Measurements from ENCODE around the gene NRGN. TPM values are rescaled to one million over a fixed set of nuclear protein-coding genes. Genes with fewer than 3 reads are reported as not detected.

Gene NRGN
- polyA plus RNA-seq (2012; ENCODE audit: insufficient read length, low read depth): 0.69 TPM

GRCh38 chr11:124739479-124740276, at the start of gene NRGN:
NRGN (plus strand) TSS chr11:124739942; CDS start chr11:124740085, 143 bp downstream.
- TF ChIP-seq TAF1 (IDR thresholded peaks at IDR 0.05; ENCODE audit: borderline replicate concordance, insufficient read depth, low read length) (no peak), FOXP2 (optimal IDR thresholded peaks at IDR 0.05; ENCODE audit: borderline replicate concordance, extremely low read depth, extremely low read length, insufficient read depth) (peak; percentile 64)

- TF ChIP-seq TAF1 (IDR thresholded peaks at IDR 0.05; ENCODE audit: borderline replicate concordance, insufficient read depth, low read length) (no peak), SIN3A (IDR thresholded peaks at IDR 0.05; ENCODE audit: borderline replicate concordance, insufficient read depth, low read length) (no peak), POLR2AphosphoS5 (IDR thresholded peaks at IDR 0.05; ENCODE audit: low read depth, low read length) (no peak)
Measured at GRCh38 chr11:124693142-124693541, 46.6 kb upstream of the NRGN start.

GRCh38 chr11:124699547-124699946, 40.2 kb upstream of the NRGN start:
- TF ChIP-seq FOXP2 (optimal IDR thresholded peaks at IDR 0.05; ENCODE audit: borderline replicate concordance, extremely low read depth, extremely low read length, insufficient read depth) (no peak), SIN3A (IDR thresholded peaks at IDR 0.05; ENCODE audit: borderline replicate concordance, insufficient read depth, low read length) (no peak), POLR2AphosphoS5 (IDR thresholded peaks at IDR 0.05; ENCODE audit: low read depth, low read length) (no peak), REST (IDR thresholded peaks at IDR 0.05; ENCODE audit: insufficient read depth in 1 of 2, low read depth in 2 of 2, low read length in 2 of 2) (no peak), TAF1 (IDR thresholded peaks at IDR 0.05; ENCODE audit: borderline replicate concordance, insufficient read depth, low read length) (no peak)

GRCh38 chr11:124700028-124700427, 39.7 kb upstream of the NRGN start:
- no peak for TF ChIP-seq SIN3A (IDR thresholded peaks at IDR 0.05; ENCODE audit: borderline replicate concordance, insufficient read depth, low read length)
- no peak for TF ChIP-seq POLR2AphosphoS5 (IDR thresholded peaks at IDR 0.05; ENCODE audit: low read depth, low read length)
- TF ChIP-seq FOXP2 (optimal IDR thresholded peaks at IDR 0.05; ENCODE audit: borderline replicate concordance, extremely low read depth, extremely low read length, insufficient read depth): no peak
- no peak for TF ChIP-seq REST (IDR thresholded peaks at IDR 0.05; ENCODE audit: insufficient read depth in 1 of 2, low read depth in 2 of 2, low read length in 2 of 2)
- no peak for TF ChIP-seq TAF1 (IDR thresholded peaks at IDR 0.05; ENCODE audit: borderline replicate concordance, insufficient read depth, low read length)

GRCh38 chr11:124707829-124708228, 31.9 kb upstream of the NRGN start:
- TF ChIP-seq TAF1 (IDR thresholded peaks at IDR 0.05; ENCODE audit: borderline replicate concordance, insufficient read depth, low read length) (no peak), POLR2AphosphoS5 (IDR thresholded peaks at IDR 0.05; ENCODE audit: low read depth, low read length) (no peak), SIN3A (IDR thresholded peaks at IDR 0.05; ENCODE audit: borderline replicate concordance, insufficient read depth, low read length) (no peak), FOXP2 (optimal IDR thresholded peaks at IDR 0.05; ENCODE audit: borderline replicate concordance, extremely low read depth, extremely low read length, insufficient read depth) (no peak), REST (IDR thresholded peaks at IDR 0.05; ENCODE audit: insufficient read depth in 1 of 2, low read depth in 2 of 2, low read length in 2 of 2) (no peak)

GRCh38 chr11:124712392-124712791, 27.4 kb upstream of the NRGN start:
- no peak for TF ChIP-seq REST (IDR thresholded peaks at IDR 0.05; ENCODE audit: insufficient read depth in 1 of 2, low read depth in 2 of 2, low read length in 2 of 2)
- TF ChIP-seq FOXP2 (optimal IDR thresholded peaks at IDR 0.05; ENCODE audit: borderline replicate concordance, extremely low read depth, extremely low read length, insufficient read depth): no peak
- TF ChIP-seq TAF1 (IDR thresholded peaks at IDR 0.05; ENCODE audit: borderline replicate concordance, insufficient read depth, low read length): no peak
- TF ChIP-seq SIN3A (IDR thresholded peaks at IDR 0.05; ENCODE audit: borderline replicate concordance, insufficient read depth, low read length): no peak
- no peak for TF ChIP-seq POLR2AphosphoS5 (IDR thresholded peaks at IDR 0.05; ENCODE audit: low read depth, low read length)
